Fibroblast of the aortic adventitia (primary cell): ENCODE measurements around the gene MCM3AP. TPM values are rescaled to one million over a fixed set of nuclear protein-coding genes. Genes with fewer than 3 reads are reported as not detected.

ENCODE experiments used
- DNase-seq: peaks from one replicate; pipeline ENCODE4 v3.0.0-alpha.2; 2010; ENCODE audit warnings: low read depth
- H3K4me3 ChIP-seq: 2 replicates; pipeline ENCODE4 v1.5.1; 2011; ENCODE audit warnings: low read depth, mild to moderate bottlenecking, control low read depth, low read length, moderate library complexity
- total RNA-seq: library from RNA; depleted of rRNA; stranded (reverse); fragments of >200 nt; gene quantifications from 2 replicates; pipeline ENCODE4 v1.2.3, GENCODE V29; 2012; ENCODE audit warnings: low replicate concordance
- TF ChIP-seq, protein P1 (sequence below): IDR thresholded peaks from 2 replicates; pipeline ENCODE4 v1.5.1; 2011; ENCODE audit warnings: mild to moderate bottlenecking, low read length, control low read depth, inconsistent platforms; ENCODE audit not compliant: insufficient read depth

MCM3AP gene
- total RNA-seq, 1 donor: 66.4 TPM

DNA sequence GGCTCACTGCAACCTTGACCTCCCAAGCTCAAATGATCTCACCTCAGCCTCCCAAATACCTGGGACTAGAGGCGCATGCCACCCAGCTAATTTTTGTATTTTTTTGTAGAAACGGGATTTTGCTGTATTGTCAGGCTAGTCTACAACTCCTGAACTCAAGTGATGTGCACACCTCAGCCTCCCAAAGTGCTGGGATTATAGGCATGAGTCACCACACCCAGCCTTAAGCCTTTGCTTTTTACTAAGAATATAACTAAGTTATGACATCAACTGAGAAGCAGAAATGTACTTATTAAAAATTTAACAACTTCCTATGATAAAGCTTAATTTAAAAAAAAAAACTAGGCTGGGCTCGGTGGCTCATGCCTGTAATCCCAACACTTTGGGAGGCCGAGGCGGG, 47.9 kb downstream of the MCM3AP start:
- TF ChIP-seq, protein P1, sequence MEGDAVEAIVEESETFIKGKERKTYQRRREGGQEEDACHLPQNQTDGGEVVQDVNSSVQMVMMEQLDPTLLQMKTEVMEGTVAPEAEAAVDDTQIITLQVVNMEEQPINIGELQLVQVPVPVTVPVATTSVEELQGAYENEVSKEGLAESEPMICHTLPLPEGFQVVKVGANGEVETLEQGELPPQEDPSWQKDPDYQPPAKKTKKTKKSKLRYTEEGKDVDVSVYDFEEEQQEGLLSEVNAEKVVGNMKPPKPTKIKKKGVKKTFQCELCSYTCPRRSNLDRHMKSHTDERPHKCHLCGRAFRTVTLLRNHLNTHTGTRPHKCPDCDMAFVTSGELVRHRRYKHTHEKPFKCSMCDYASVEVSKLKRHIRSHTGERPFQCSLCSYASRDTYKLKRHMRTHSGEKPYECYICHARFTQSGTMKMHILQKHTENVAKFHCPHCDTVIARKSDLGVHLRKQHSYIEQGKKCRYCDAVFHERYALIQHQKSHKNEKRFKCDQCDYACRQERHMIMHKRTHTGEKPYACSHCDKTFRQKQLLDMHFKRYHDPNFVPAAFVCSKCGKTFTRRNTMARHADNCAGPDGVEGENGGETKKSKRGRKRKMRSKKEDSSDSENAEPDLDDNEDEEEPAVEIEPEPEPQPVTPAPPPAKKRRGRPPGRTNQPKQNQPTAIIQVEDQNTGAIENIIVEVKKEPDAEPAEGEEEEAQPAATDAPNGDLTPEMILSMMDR: no peak
- no peak for DNase-seq
- no peak overlapping the region for H3K4me3 ChIP-seq

DNA sequence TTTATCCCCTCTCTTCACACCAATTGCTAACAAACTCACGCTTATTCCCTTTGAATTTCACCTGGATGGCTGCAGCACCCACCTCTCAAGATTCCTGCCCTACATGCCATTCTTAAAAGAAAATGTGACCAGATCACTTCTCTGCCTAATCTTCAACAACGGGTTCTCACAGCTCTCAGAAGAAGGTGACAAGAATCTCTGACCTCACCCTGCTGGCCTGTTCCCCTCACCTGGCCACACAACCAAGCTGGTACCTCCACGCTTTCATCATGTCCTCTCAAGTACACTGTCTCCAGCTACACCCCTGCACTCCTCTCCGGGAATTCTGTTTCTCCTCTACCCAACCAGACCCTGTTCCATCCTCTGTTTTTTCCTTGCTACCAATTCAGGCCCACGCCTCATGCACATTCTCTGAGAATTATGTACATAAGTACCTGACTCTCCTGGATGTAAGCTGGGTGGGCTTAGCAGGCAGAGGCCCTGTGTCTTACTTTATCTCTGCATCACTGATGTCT, 50.9 kb downstream of the MCM3AP start:
- DNase-seq: no peak
- H3K4me3 ChIP-seq: no peak overlapping the region
- TF ChIP-seq, protein P1: no peak

DNA sequence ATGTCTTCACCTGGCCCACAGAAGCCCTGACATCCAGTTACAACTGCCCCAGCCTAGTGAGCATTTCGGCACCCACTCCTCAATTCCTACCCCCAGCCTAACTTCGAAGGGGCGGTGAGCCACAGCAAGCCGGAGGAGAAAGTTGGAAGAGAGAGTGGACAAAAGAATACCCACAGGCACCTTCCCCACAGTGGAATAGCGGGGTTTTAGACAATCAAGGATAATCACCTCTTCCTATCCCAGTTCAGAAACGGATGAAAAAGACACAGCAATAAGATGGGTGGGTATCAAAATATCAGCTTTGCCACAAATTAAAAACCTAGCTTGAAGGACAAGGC, 55.5 kb downstream of the MCM3AP start:
- TF ChIP-seq, protein P1: no peak
- DNase-seq: no peak
- H3K4me3 ChIP-seq: peak overlapping the region; percentile 78

DNA sequence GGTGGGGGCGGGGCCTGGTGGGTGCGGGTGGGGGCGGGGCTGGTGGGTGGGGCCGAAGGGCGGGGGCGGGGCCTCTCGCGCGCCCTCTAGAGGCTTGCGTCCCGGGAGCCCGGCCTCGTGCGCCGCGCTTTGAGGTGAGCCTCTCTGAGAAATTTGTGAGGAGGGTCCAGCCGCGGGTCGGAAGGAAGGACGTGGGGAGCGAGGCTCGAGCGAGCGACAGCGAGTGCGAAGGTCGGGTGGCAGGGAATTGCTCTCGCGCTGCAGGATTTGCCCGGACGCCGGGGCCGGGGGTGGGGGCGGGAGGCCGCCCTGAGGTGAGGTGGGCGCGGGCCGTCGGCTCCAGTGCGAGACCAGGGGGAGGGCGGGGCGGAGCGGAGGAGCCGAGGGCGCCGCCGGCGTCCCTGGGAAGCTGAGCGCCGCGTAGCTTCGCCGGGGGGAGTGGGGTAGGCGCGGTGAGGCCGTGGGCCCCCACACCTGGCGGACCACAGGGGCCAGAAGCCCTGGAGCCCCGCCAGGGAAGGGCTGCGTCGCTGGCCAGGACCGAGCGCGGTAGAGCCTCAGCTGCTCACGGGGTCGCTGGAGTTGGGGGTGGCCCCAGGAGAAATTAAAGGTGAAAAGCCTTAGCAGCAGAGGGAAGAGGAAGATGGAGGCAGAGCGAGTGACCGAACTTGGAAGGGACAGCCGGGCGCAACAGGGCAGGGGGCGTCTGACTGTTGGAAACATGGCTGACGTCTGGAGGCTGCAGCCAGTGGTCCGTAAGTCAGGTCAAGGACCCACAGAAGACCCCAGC, 56.1 kb downstream of the MCM3AP start:
- DNase-seq: no peak
- peak overlapping the region; percentile 78 for H3K4me3 ChIP-seq
- TF ChIP-seq, protein P1: peak; percentile 65

DNA sequence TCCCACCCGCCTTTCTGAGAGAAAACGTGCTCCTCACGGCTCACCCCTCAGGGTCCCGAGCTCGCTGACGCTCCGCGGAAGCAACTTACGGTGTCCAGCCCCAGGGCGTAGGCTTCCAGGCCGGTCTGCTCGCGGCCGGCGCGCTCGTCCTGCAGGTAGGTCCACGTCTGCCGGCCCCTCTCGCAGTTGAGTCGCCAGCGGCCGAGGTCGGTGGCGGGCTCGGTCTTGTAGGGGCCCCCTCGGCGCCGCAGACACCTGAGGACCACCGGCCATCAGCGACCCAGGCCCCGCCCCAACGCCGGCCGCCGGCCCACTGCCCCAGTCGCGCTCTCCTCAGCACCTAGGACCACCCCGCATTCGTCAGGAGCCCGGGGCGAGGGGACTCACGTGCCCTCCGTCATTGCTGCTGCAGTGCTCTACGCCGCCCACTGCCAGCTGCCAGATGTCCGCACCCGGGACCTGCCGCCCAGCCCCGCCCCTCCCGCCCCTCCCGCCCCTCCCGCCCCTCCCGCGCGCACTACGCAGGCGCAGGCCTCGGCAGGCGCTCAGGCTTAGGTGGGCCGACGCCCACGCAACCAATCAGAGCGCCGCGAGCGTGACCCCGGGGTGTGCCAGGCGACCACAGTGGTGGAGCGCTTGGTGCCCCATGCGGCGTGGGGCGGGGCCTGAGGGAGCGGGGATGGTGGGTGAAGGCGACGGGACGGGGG, 56.9 kb downstream of the MCM3AP start, which contains the start of gene LSS:
TSS of gene LSS (minus strand) at position 430 of the 707 bp plus-strand sequence. CDS start at position 401, 29 bp downstream.
- TF ChIP-seq, protein P1: no peak
- H3K4me3 ChIP-seq: peak within 1 kb of the TSS; percentile 92
- DNase-seq: peak; percentile 98

DNA sequence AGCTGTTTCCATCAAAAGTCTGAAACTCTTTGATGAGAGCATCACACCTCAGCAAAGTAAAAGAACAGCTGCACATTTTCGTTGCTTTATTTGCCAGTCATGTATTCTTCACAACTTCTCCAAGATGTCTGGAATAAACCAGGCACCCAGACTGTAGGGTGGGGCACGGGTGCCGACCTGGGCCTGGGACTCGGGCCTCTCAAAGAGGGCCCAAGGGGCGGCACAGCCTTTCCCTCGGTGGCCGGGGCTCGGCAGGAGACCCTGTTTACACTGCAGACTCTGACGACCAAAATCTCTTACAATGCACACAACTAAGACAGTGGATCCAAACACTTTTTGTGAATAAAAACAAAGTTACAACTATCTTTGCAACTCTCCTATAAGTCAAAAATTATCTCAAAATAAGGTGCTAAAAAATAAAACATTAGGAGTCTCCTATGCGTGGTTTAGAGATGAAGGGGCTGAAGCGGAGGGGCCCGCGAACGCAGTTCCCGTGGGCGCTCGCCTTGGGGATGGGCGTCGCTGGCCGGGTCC, 57.5 kb downstream of the MCM3AP start:
- H3K4me3 ChIP-seq: peak overlapping the region; percentile 92
- peak; percentile 14 for DNase-seq
- TF ChIP-seq, protein P1: no peak
